WTC11 (cell line): ENCODE results near the gene PLD1. TPM values are rescaled to one million over a fixed set of nuclear protein-coding genes. Genes with fewer than 3 reads are reported as not detected.
A peak's percentile ranks its signal among the peaks of the same experiment; 100 is the strongest.
"Not testable (repeated sequence)": the region's sequence is repeated elsewhere in the genome, so short reads cannot be mapped to it uniquely, and the experiment has no call there.

ENCODE experiments used
- ATAC-seq: fragments of 200-7000 bp; cut with Tn5 transposase; 2 replicates; pipeline ENCODE4 v1.10.0; 2021; ENCODE audit warnings: mild to moderate bottlenecking, moderate library complexity
- CTCF ChIA-PET: fragments of 300-600 bp; sonication (Branson Sonifier 250); formaldehyde crosslinking; loops from one replicate; lab custom pipeline; 2021; ENCODE audit warnings: antibody characterized with exemption; lab: Charles Lee
- POLR2A ChIA-PET: fragments of 350-600 bp; sonication (Branson Sonifier 250); formaldehyde crosslinking; loops from one replicate; lab custom pipeline; 2021; ENCODE audit warnings: antibody characterized with exemption; lab: Charles Lee
- DNase-seq: peaks from one replicate; pipeline ENCODE4 v3.0.0; 2021; ENCODE audit warnings: low spot score
- H3K27ac Mint-ChIP-seq: 2 replicates; pipeline ENCODE4 v1.8.0; 2021; ENCODE audit warnings: mixed read lengths
- H3K27me3 Mint-ChIP-seq: 2 replicates; pipeline ENCODE4 v1.8.0; 2021; ENCODE audit warnings: low read depth, mild to moderate bottlenecking, moderate library complexity, mixed read lengths
- H3K36me3 Mint-ChIP-seq: 2 replicates; pipeline ENCODE4 v1.8.0; 2021; ENCODE audit warnings: mixed read lengths
- H3K4me1 Mint-ChIP-seq: 2 replicates; pipeline ENCODE4 v1.8.0; 2022; ENCODE audit warnings: mixed read lengths
- H3K4me3 Mint-ChIP-seq: 2 replicates; pipeline ENCODE4 v1.8.0; 2021; ENCODE audit warnings: mild to moderate bottlenecking, moderate library complexity, mixed read lengths
- H3K9me3 Mint-ChIP-seq: 2 replicates; pipeline ENCODE4 v1.8.0; 2021; ENCODE audit warnings: mixed read lengths
- ATF2 ChIP-seq: sonication (generic); formaldehyde crosslinking; IDR thresholded peaks from 2 replicates; pipeline ENCODE4 v1.8.1; 2022; ENCODE audit warnings: low read depth, missing genetic modification reagents, borderline replicate concordance
- ATF3 ChIP-seq: sonication (generic); formaldehyde crosslinking; conservative IDR thresholded peaks from 2 replicates; pipeline ENCODE4 v1.8.1; 2022; ENCODE audit warnings: mild to moderate bottlenecking, missing genetic modification reagents
- CTCF ChIP-seq: fragments of 200-600 bp; IDR thresholded peaks from 2 replicates; pipeline ENCODE4 v1.8.0; 2022; ENCODE audit warnings: antibody characterized with exemption
- GRHL2 ChIP-seq: fragments of 250-450 bp; sonication (Bioruptor Pico); IDR thresholded peaks from 2 replicates; pipeline ENCODE4 v1.8.0; 2022; ENCODE audit warnings: mild to moderate bottlenecking, moderate library complexity; ENCODE audit not compliant: insufficient replicate concordance, severe bottlenecking
- IRF2 ChIP-seq: sonication (generic); formaldehyde crosslinking; IDR thresholded peaks from 2 replicates; pipeline ENCODE4 v1.8.0; 2022; ENCODE audit warnings: low read depth, missing genetic modification reagents, borderline replicate concordance
- JUN ChIP-seq: sonication (generic); formaldehyde crosslinking; IDR thresholded peaks from 2 replicates; pipeline ENCODE4 v1.8.0; 2023; ENCODE audit warnings: mild to moderate bottlenecking, missing genetic modification reagents
- PREB ChIP-seq: sonication (generic); formaldehyde crosslinking; IDR thresholded peaks from 2 replicates; pipeline ENCODE4 v1.8.1; 2022; ENCODE audit warnings: mild to moderate bottlenecking, missing genetic modification reagents, moderate library complexity, borderline replicate concordance
- ZNF317 ChIP-seq: sonication (generic); formaldehyde crosslinking; IDR thresholded peaks from 2 replicates; pipeline ENCODE4 v1.8.1; 2023; ENCODE audit warnings: low read depth, mild to moderate bottlenecking, moderate library complexity, missing genetic modification reagents, borderline replicate concordance
- ZNF425 ChIP-seq: fragments of 250-450 bp; sonication (Bioruptor Pico); conservative IDR thresholded peaks from 2 replicates; pipeline ENCODE4 v1.9.0; 2021; ENCODE audit warnings: mild to moderate bottlenecking
- total RNA-seq: library from RNA; stranded (reverse); gene quantifications from 3 replicates; pipeline ENCODE4 v1.2.3, GENCODE V29; 2021

PLD1 gene
- total RNA-seq, 1 experiment from 2014 or later: 4.0 TPM

GRCh38 chr3:171748064-171748924 lies 62.0 kb downstream of the PLD1 start (continued):
- TF ChIP-seq GRHL2 (no peak), ATF2 (no peak), PREB (CRISPR knock-in tag) (no peak)

- Mint-ChIP-seq H3K27ac (peak overlapping the region; percentile 63), H3K4me1 (peaks cover 26% of the 10 kb centered on the region), H3K27me3 (no peaks in the 10 kb centered on the region), H3K4me3 (no peak overlapping the region), H3K9me3 (peaks cover 29% of the 10 kb centered on the region), H3K36me3 (peaks cover 21% of the 10 kb centered on the region)
- no peak for DNase-seq
- ChIA-PET POLR2A (interaction anchor here (0.6 kb wide), 1 partner anchor 626 kb away, joined by 4 read pairs; no protein-coding TSS in a partner anchor), CTCF (interaction anchor here (1.5 kb wide), 1 partner anchor 133 kb away, joined by 5 read pairs; no protein-coding TSS in a partner anchor)
- TF ChIP-seq ZNF425 (CRISPR knock-in tag) (no peak), CTCF (no peak), IRF2 (CRISPR knock-in tag) (no peak), ZNF317 (CRISPR knock-in tag) (no peak), ATF3 (CRISPR knock-in tag) (no peak), JUN (CRISPR knock-in tag) (no peak), GRHL2 (no peak)
- no peak for ATAC-seq
These were observed 62.9 kb downstream of the PLD1 start for GRCh38 chr3:171747223-171747920.

GRCh38 chr3:171746320-171747222 lies 63.7 kb downstream of the PLD1 start:
- DNase-seq, H3K27me3 Mint-ChIP-seq, H3K4me3 Mint-ChIP-seq, ATAC-seq: not testable (repeated sequence)
- POLR2A ChIA-PET: interaction anchor here (0.6 kb wide), 1 partner anchor 625 kb away, joined by 4 read pairs; no protein-coding TSS in a partner anchor
- CTCF ChIA-PET: interaction anchor here (1.5 kb wide), 1 partner anchor 132 kb away, joined by 5 read pairs; no protein-coding TSS in a partner anchor
- Mint-ChIP-seq H3K4me1 (peaks cover 26% of the 10 kb centered on the region), H3K9me3 (peaks cover 29% of the 10 kb centered on the region), H3K27ac (peak overlapping the region; percentile 63), H3K36me3 (peaks cover 21% of the 10 kb centered on the region)
